ENCODE measurements around the gene CRYZ.

DNA sequence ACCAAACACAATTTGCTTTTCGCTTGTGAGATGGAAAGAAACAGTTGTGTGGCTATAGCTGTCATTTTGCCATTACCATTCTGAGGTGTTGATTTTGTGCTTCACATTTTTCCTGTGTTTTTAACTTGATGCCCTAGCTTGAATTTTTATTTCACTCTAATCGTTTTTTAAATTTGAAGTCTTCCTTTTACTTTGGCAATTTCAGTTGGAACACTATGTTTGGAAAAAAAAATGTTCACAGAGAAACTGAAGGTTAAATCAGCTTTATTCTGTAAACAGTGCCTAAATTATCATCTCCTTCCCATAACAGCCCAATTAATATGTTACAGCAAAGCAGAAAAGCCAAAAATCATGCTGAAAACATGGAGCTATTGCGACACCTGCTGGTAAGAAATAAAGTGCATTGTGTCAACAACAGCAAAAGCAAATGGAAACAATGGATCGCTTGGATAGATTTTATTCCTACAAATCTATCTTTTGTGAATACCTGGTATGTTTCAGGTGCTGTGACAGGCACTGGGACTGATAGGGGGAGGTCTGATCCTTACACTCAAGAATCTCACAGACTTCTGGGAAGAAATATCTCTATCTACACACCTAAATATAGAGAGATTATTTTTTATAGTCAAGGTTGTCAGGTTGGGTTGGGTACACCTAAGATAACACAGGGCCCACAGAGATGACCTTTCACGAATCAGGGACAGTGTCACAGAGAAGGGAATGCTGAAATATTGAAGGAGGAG lies 43.1 kb downstream of the CRYZ start:
- TF ChIP-seq, protein P1, sequence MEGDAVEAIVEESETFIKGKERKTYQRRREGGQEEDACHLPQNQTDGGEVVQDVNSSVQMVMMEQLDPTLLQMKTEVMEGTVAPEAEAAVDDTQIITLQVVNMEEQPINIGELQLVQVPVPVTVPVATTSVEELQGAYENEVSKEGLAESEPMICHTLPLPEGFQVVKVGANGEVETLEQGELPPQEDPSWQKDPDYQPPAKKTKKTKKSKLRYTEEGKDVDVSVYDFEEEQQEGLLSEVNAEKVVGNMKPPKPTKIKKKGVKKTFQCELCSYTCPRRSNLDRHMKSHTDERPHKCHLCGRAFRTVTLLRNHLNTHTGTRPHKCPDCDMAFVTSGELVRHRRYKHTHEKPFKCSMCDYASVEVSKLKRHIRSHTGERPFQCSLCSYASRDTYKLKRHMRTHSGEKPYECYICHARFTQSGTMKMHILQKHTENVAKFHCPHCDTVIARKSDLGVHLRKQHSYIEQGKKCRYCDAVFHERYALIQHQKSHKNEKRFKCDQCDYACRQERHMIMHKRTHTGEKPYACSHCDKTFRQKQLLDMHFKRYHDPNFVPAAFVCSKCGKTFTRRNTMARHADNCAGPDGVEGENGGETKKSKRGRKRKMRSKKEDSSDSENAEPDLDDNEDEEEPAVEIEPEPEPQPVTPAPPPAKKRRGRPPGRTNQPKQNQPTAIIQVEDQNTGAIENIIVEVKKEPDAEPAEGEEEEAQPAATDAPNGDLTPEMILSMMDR (IDR thresholded peaks at IDR 0.05; ENCODE audit: low read depth, low read length, poor library complexity, severe bottlenecking): peak; percentile 81
- TF ChIP-seq EZH2phosphoT487 (IDR thresholded peaks at IDR 0.05; ENCODE audit: borderline replicate concordance, low read length): no peak
